Measurements from ENCODE around the gene ZNF672. TPM values are rescaled to one million over a fixed set of nuclear protein-coding genes. Genes with fewer than 3 reads are reported as not detected.

The ZNF672 gene
- total and polyA plus RNA-seq, 2 experiments from 2014 or later, result 10.3 to 39.7 TPM

- Mint-ChIP-seq H3K4me3 (no peak overlapping the region), H3K9me3 (peaks cover 49% of the 10 kb centered on the region), H3K27me3 (ENCODE audit: insufficient read depth, low read depth, poor library complexity) (peaks cover 17% of the 10 kb centered on the region), H3K27ac (no peak overlapping the region), H3K4me1 (no peaks in the 10 kb centered on the region), H3K36me3 (ENCODE audit: low read depth) (peaks cover 13% of the 10 kb centered on the region)
- Histone ChIP-seq H4K20me1 (replicated peaks; ENCODE audit: insufficient read depth) (no peaks in the 10 kb centered on the region), H3K4me1 (ENCODE audit: insufficient read depth) (no peaks in the 10 kb centered on the region), H3K79me2 (replicated peaks; ENCODE audit: insufficient read depth) (no peaks in the 10 kb centered on the region), H3K36me3 (ENCODE audit: insufficient read depth) (0 out of 2 replicates have a peak, but pooled peaks cover under 1% of the 10 kb centered on the region), H3K9me2 (ENCODE audit: insufficient read depth) (no peaks in the 10 kb centered on the region), H2AFZ (no peak overlapping the region), H3K27me3 (ENCODE audit: insufficient read depth) (no peaks in the 10 kb centered on the region), H3K4me3 (no peak overlapping the region), H3F3A (replicated peaks; ENCODE audit: low read depth) (no peaks in the 10 kb centered on the region), H3K27ac (ENCODE audit: low read depth) (no peak overlapping the region), H3K4me2 (no peak overlapping the region)
- TF ChIP-seq NANOG (IDR thresholded peaks at IDR 0.05; ENCODE audit: borderline replicate concordance), result no peak
- DNase-seq (ENCODE audit: low spot score), result no peak
- ATAC-seq, result no peak
These were observed 32.1 kb upstream of the ZNF672 start for GRCh38 chr1:248805876-248806275.

- no peak overlapping the region for H3K27ac ChIP-seq (ENCODE audit: low read depth)
- H2AFZ ChIP-seq, result no peak overlapping the region
- H3K36me3 ChIP-seq (ENCODE audit: insufficient read depth), result no peaks in the 10 kb centered on the region
- H3K79me2 ChIP-seq (replicated peaks; ENCODE audit: insufficient read depth), result no peaks in the 10 kb centered on the region
- no peaks in the 10 kb centered on the region for H3K9me2 ChIP-seq (ENCODE audit: insufficient read depth)
- DNase-seq (ENCODE audit: low spot score) (peak; percentile 83), ATAC-seq (peak; percentile 90)
- Mint-ChIP-seq H3K27ac (no peak overlapping the region), H3K9me3 (peaks cover 36% of the 10 kb centered on the region), H3K4me3 (no peak overlapping the region), H3K36me3 (ENCODE audit: low read depth) (peaks cover 21% of the 10 kb centered on the region), H3K27me3 (ENCODE audit: insufficient read depth, low read depth, poor library complexity) (peaks cover 18% of the 10 kb centered on the region), H3K4me1 (no peaks in the 10 kb centered on the region)
- H3K4me2 ChIP-seq, result no peak overlapping the region
- H3F3A ChIP-seq (replicated peaks; ENCODE audit: low read depth), result no peaks in the 10 kb centered on the region
- H3K4me1 ChIP-seq (ENCODE audit: insufficient read depth), result no peaks in the 10 kb centered on the region
- TF ChIP-seq CTCF (conservative IDR thresholded peaks at IDR 0.05; ENCODE audit: low read depth in 2 of 2) (peak; percentile 81 to 94), ZNF331 (CRISPR knock-in tag; IDR thresholded peaks at IDR 0.05; ENCODE audit: low read depth) (peak; percentile 91), CREB1 (CRISPR knock-in tag; IDR thresholded peaks at IDR 0.05; ENCODE audit: low read depth) (no peak), ZNF462 (CRISPR knock-in tag; IDR thresholded peaks at IDR 0.05) (no peak)
- H3K27me3 ChIP-seq (ENCODE audit: insufficient read depth), result no peaks in the 10 kb centered on the region
- no peaks in the 10 kb centered on the region for H4K20me1 ChIP-seq (replicated peaks; ENCODE audit: insufficient read depth)
- H3K4me3 ChIP-seq, result no peak overlapping the region
These were observed 30.8 kb upstream of the ZNF672 start for GRCh38 chr1:248807067-248807737.
